GM20000 (cell line): ENCODE results near the gene KAT7.

Experiments
- DNase-seq: peaks from one replicate; pipeline ENCODE4 v3.0.0; 2012; ENCODE audit warnings: low spot score
- TF ChIP-seq, protein P1 (sequence below): IDR thresholded peaks from 2 replicates; pipeline ENCODE4 v1.5.1; 2012; ENCODE audit warnings: mild to moderate bottlenecking, control low read depth; ENCODE audit errors: extremely low read depth, missing control alignments

KAT7 gene

GRCh38 chr17:49815761-49816281 is 27.3 kb downstream of the KAT7 start:
- no peak for DNase-seq
- TF ChIP-seq, protein P1, sequence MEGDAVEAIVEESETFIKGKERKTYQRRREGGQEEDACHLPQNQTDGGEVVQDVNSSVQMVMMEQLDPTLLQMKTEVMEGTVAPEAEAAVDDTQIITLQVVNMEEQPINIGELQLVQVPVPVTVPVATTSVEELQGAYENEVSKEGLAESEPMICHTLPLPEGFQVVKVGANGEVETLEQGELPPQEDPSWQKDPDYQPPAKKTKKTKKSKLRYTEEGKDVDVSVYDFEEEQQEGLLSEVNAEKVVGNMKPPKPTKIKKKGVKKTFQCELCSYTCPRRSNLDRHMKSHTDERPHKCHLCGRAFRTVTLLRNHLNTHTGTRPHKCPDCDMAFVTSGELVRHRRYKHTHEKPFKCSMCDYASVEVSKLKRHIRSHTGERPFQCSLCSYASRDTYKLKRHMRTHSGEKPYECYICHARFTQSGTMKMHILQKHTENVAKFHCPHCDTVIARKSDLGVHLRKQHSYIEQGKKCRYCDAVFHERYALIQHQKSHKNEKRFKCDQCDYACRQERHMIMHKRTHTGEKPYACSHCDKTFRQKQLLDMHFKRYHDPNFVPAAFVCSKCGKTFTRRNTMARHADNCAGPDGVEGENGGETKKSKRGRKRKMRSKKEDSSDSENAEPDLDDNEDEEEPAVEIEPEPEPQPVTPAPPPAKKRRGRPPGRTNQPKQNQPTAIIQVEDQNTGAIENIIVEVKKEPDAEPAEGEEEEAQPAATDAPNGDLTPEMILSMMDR = no peak

- TF ChIP-seq, protein P1 = no peak
- DNase-seq = no peak
Observed at GRCh38 chr17:49817993-49818392, 29.5 kb downstream of the KAT7 start.

DNA sequence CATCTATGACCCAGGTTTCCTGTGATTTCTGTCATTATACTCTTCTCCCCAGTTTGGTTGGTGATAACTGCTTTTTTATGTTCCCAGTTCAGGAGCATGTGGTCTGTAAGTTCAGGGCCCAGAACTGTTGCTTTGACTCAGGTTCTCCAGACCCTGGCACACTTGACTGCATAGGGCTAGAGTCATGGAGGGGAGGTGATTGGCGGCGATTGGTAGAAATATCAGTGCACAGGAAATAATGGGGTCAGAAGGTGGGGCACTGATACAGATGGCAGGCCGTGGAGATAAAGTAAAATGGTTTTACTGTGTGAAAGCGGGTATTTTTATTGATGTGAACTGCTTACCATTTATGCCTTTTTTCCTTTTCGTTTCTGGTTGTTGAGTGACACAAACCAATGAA is 30.7 kb downstream of the KAT7 start:
- TF ChIP-seq, protein P1 = no peak
- DNase-seq = no peak

GRCh38 chr17:49819651-49820050 is 31.2 kb downstream of the KAT7 start:
- TF ChIP-seq, protein P1 = no peak
- DNase-seq = no peak

- TF ChIP-seq, protein P1 = no peak
- DNase-seq = no peak
Observed at GRCh38 chr17:49820773-49821172, 32.3 kb downstream of the KAT7 start.

- TF ChIP-seq, protein P1 = no peak
- no peak for DNase-seq
Observed at GRCh38 chr17:49821466-49821865, 33.0 kb downstream of the KAT7 start.

DNA sequence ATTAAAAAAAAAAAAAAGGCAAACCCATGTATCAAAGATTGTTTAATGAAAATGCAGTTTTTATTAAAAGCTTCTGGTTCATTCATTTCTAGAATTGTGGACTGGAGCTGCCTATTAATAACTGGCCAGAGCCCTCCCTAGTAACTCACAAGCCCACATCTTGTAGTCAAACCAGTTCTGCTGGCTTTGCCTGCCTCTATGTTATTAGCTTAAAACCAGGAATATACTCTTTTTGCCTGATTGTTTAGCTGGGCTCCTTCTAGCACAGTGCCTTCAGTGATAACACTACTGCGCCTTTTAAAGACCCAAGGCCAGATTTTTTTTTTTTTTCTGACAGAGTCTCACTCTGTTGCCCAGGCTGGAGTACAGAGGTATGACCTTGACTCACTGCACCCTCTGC is 33.4 kb downstream of the KAT7 start:
- TF ChIP-seq, protein P1 = no peak
- no peak for DNase-seq
